SK-N-SH (cell line): Measurements from ENCODE around the gene OSBPL10.

Experiments used
- CTCF ChIP-seq: fragments of 200-600 bp; sonication (generic); IDR thresholded peaks from 2 replicates; pipeline ENCODE4 v1.6.1; 2017; ENCODE audit warnings: antibody characterized with exemption, mild to moderate bottlenecking, moderate library complexity
- ELF1 ChIP-seq: IDR thresholded peaks from 2 replicates; pipeline ENCODE4 v1.4.0; 2012
- FOXJ3 ChIP-seq: sonication (generic); formaldehyde crosslinking; IDR thresholded peaks from 2 replicates; pipeline ENCODE4 v1.5.1; 2020; ENCODE audit warnings: mild to moderate bottlenecking, missing genetic modification reagents
- POLR2AphosphoS5 ChIP-seq: IDR thresholded peaks from 2 replicates; pipeline ENCODE4 v1.6.1; 2012; ENCODE audit warnings: low read depth, low read length
- SIN3A ChIP-seq: IDR thresholded peaks from 2 replicates; pipeline ENCODE4 v1.6.1; 2012; ENCODE audit warnings: low read depth, mild to moderate bottlenecking, low read length, moderate library complexity, borderline replicate concordance
- SMC3 ChIP-seq: IDR thresholded peaks from 2 replicates; pipeline ENCODE4 v1.6.1; 2012; ENCODE audit warnings: low read depth, low read length, improper control_type of control experiment
- TAF1 ChIP-seq: IDR thresholded peaks from 2 replicates; pipeline ENCODE4 v1.6.1; 2012; ENCODE audit warnings: low read depth, mild to moderate bottlenecking, low read length, moderate library complexity, borderline replicate concordance

GRCh38 chr3:31829826-31830426 lies 151.1 kb downstream of the OSBPL10 start:
- TF ChIP-seq CTCF, result no peak
- no peak for TF ChIP-seq POLR2AphosphoS5
- no peak for TF ChIP-seq FOXJ3
- no peak for TF ChIP-seq SIN3A
- no peak for TF ChIP-seq ELF1
- no peak for TF ChIP-seq TAF1
- no peak for TF ChIP-seq SMC3
